ENCODE data around the gene PIK3R1. TPM values are rescaled to one million over a fixed set of nuclear protein-coding genes. Genes with fewer than 3 reads are reported as not detected.

The PIK3R1 gene
- total and polyA plus RNA-seq, 4 donors, result 22.6 to 123 (median 47.3) TPM

DNA sequence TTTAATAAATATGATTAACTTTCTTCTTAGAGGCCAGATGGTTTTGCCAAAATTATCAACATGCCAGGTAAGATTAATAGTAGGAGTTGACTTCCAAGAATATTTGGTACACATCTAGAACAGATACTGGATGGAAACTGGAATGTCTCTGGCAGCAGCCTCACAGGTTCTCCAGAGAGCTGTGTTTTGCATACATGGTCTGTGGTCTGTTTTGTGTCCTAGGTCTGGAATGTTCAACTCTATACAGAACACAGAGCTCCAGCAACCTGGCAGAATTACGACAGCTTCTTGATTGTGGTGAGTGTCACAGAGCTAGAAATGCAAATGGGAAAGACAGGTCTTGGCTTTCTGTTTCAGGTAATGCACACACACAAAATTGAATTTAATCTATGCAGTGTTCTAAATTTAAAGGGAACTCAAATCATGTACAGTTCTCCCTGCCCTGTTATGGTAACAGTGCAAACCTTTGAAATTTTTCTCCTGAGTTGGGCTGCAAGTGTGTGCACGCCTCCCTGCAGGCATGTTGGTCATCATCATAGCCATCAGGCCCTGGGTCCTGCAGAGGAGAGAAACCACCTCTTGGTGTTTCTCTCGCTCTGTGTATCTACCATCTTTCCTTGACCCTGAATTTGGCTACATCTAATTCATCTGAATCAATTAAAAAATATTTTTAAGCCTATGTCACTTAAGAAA, 58.3 kb downstream of the PIK3R1 start:
- peaks cover 1 to 40% (median 19%) of the 10 kb centered on the region in 4 donors for H3K4me1 ChIP-seq (ENCODE audit: control insufficient read depth in 4 of 4, insufficient read depth in 4 of 4, low read length in 3 of 4)
- no peak overlapping the region for H3K27ac ChIP-seq (ENCODE audit: low read depth in 1 of 2, low read length in 2 of 2)
- no peaks in the 10 kb centered on the region for H3K9me3 ChIP-seq (ENCODE audit: control insufficient read depth in 4 of 4, low read length in 3 of 4)
- no peaks in the 10 kb centered on the region for H3K27me3 ChIP-seq (ENCODE audit: control insufficient read depth in 4 of 4, insufficient read depth in 4 of 4, low read length in 3 of 4)
- H3K9ac ChIP-seq (ENCODE audit: low read depth in 1 of 2, low read length in 2 of 2), result no peak overlapping the region
- no peak overlapping the region for H3K4me3 ChIP-seq (ENCODE audit: low read depth in 1 of 3, low read length in 3 of 3)
- WGBS, result 92% methylated on average over 3 of the region's 3 CpGs
- no peak for TF ChIP-seq FOXA1 (IDR thresholded peaks at IDR 0.05)
- no peak for TF ChIP-seq SP1 (IDR thresholded peaks at IDR 0.05)
- TF ChIP-seq HNF4A (conservative IDR thresholded peaks at IDR 0.05), result no peak
- TF ChIP-seq EGR1 (IDR thresholded peaks at IDR 0.05; ENCODE audit: low read depth in 2 of 2), result no peak
- TF ChIP-seq, protein P1, sequence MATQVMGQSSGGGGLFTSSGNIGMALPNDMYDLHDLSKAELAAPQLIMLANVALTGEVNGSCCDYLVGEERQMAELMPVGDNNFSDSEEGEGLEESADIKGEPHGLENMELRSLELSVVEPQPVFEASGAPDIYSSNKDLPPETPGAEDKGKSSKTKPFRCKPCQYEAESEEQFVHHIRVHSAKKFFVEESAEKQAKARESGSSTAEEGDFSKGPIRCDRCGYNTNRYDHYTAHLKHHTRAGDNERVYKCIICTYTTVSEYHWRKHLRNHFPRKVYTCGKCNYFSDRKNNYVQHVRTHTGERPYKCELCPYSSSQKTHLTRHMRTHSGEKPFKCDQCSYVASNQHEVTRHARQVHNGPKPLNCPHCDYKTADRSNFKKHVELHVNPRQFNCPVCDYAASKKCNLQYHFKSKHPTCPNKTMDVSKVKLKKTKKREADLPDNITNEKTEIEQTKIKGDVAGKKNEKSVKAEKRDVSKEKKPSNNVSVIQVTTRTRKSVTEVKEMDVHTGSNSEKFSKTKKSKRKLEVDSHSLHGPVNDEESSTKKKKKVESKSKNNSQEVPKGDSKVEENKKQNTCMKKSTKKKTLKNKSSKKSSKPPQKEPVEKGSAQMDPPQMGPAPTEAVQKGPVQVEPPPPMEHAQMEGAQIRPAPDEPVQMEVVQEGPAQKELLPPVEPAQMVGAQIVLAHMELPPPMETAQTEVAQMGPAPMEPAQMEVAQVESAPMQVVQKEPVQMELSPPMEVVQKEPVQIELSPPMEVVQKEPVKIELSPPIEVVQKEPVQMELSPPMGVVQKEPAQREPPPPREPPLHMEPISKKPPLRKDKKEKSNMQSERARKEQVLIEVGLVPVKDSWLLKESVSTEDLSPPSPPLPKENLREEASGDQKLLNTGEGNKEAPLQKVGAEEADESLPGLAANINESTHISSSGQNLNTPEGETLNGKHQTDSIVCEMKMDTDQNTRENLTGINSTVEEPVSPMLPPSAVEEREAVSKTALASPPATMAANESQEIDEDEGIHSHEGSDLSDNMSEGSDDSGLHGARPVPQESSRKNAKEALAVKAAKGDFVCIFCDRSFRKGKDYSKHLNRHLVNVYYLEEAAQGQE (IDR thresholded peaks at IDR 0.05), result no peak
- TF ChIP-seq, protein P2, sequence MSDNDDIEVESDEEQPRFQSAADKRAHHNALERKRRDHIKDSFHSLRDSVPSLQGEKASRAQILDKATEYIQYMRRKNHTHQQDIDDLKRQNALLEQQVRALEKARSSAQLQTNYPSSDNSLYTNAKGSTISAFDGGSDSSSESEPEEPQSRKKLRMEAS (IDR thresholded peaks at IDR 0.05), result no peak
- TF ChIP-seq RXRA (IDR thresholded peaks at IDR 0.05), result no peak
- TF ChIP-seq, protein P3, sequence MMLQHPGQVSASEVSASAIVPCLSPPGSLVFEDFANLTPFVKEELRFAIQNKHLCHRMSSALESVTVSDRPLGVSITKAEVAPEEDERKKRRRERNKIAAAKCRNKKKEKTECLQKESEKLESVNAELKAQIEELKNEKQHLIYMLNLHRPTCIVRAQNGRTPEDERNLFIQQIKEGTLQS (IDR thresholded peaks at IDR 0.05), result no peak
- TF ChIP-seq GABPA (IDR thresholded peaks at IDR 0.05 in 1 of 2, conservative IDR thresholded peaks at IDR 0.05 in 1 of 2), result no peak
- no peak for TF ChIP-seq JUND (IDR thresholded peaks at IDR 0.05)
- TF ChIP-seq HNF4G (IDR thresholded peaks at IDR 0.05), result no peak
- TF ChIP-seq YY1 (IDR thresholded peaks at IDR 0.05), result no peak
- TF ChIP-seq, protein P4, sequence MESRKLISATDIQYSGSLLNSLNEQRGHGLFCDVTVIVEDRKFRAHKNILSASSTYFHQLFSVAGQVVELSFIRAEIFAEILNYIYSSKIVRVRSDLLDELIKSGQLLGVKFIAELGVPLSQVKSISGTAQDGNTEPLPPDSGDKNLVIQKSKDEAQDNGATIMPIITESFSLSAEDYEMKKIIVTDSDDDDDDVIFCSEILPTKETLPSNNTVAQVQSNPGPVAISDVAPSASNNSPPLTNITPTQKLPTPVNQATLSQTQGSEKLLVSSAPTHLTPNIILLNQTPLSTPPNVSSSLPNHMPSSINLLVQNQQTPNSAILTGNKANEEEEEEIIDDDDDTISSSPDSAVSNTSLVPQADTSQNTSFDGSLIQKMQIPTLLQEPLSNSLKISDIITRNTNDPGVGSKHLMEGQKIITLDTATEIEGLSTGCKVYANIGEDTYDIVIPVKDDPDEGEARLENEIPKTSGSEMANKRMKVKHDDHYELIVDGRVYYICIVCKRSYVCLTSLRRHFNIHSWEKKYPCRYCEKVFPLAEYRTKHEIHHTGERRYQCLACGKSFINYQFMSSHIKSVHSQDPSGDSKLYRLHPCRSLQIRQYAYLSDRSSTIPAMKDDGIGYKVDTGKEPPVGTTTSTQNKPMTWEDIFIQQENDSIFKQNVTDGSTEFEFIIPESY (IDR thresholded peaks at IDR 0.05), result no peak
- no peak for TF ChIP-seq FOXA2 (IDR thresholded peaks at IDR 0.05)
- TF ChIP-seq RAD21 (IDR thresholded peaks at IDR 0.05), result no peak
- TF ChIP-seq, protein P5, sequence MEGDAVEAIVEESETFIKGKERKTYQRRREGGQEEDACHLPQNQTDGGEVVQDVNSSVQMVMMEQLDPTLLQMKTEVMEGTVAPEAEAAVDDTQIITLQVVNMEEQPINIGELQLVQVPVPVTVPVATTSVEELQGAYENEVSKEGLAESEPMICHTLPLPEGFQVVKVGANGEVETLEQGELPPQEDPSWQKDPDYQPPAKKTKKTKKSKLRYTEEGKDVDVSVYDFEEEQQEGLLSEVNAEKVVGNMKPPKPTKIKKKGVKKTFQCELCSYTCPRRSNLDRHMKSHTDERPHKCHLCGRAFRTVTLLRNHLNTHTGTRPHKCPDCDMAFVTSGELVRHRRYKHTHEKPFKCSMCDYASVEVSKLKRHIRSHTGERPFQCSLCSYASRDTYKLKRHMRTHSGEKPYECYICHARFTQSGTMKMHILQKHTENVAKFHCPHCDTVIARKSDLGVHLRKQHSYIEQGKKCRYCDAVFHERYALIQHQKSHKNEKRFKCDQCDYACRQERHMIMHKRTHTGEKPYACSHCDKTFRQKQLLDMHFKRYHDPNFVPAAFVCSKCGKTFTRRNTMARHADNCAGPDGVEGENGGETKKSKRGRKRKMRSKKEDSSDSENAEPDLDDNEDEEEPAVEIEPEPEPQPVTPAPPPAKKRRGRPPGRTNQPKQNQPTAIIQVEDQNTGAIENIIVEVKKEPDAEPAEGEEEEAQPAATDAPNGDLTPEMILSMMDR (IDR thresholded peaks at IDR 0.05; ENCODE audit: low read depth, low read length, missing input control), result no peak
- no peak for TF ChIP-seq TAF1 (conservative IDR thresholded peaks at IDR 0.05)
- no peak for TF ChIP-seq NR2F2 (IDR thresholded peaks at IDR 0.05)
- peaks cover 2 to 46% (median 23%) of the 10 kb centered on the region in 4 donors for H3K36me3 ChIP-seq (ENCODE audit: control insufficient read depth in 4 of 4, insufficient read depth in 3 of 4, low read depth in 1 of 4, low read length in 3 of 4)
- DNase-seq (ENCODE audit: low spot score), result no peak
